Renal pelvis (tissue), 12 donors: ENCODE data around the gene PEX11A. TPM values are rescaled to one million over a fixed set of nuclear protein-coding genes. Genes with fewer than 3 reads are reported as not detected.
"Not testable (repeated sequence)": the region's sequence is repeated elsewhere in the genome, so short reads cannot be mapped to it uniquely, and the experiment has no call there.

Experiments
- DNase-seq: peaks from one replicate; pipeline ENCODE4 v3.0.0-alpha.2; 2013
- long read RNA-seq, 16 experiments: transcript quantifications; one replicate each; lab custom pipeline, GENCODE V29; 2026
- polyA plus RNA-seq, 3 donors: library from polyadenylated mRNA; unstranded; fragments of 120-200 nt; gene quantifications; one replicate each; pipeline ENCODE4 v1.2.1, GENCODE V29; 2013; ENCODE audit not compliant: insufficient read length in 3 of 3

PEX11A gene, protein sequence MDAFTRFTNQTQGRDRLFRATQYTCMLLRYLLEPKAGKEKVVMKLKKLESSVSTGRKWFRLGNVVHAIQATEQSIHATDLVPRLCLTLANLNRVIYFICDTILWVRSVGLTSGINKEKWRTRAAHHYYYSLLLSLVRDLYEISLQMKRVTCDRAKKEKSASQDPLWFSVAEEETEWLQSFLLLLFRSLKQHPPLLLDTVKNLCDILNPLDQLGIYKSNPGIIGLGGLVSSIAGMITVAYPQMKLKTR
- 10 to 100 TPM; 17.3 to 20.6 (median 19.8) TPM for polyA plus RNA-seq
- long read RNA-seq, donor 1, partial matches to known transcripts = 0 of 5 reads
- long read RNA-seq, donor 1, other reads (novel, unspliced or antisense) = 0 of 5 reads
- long read RNA-seq, donor 2, partial matches to known transcripts = 0 of 7 reads
- long read RNA-seq, donor 2, other reads (novel, unspliced or antisense) = 0 of 7 reads
- long read RNA-seq, donor 3, transcript PEX11A-201 (3 exons, 2,740 nt) = major isoform, 6 of 10 reads
- long read RNA-seq, donor 3, partial matches to known transcripts = 0 of 10 reads
- long read RNA-seq, donor 3, other reads (novel, unspliced or antisense) = 0 of 10 reads
- long read RNA-seq, donor 4, transcript PEX11A-203 (2 exons, 905 nt) = major isoform, 6 of 10 reads
- long read RNA-seq, donor 4, partial matches to known transcripts = 0 of 10 reads
- long read RNA-seq, donor 4, other reads (novel, unspliced or antisense) = 0 of 10 reads
- long read RNA-seq, donor 5, partial matches to known transcripts = 0 of 3 reads
- long read RNA-seq, donor 5, other reads (novel, unspliced or antisense) = 0 of 3 reads
- long read RNA-seq, donor 6, transcript PEX11A-201 (3 exons, 2,740 nt) = major isoform, 8 of 11 reads
- long read RNA-seq, donor 6, partial matches to known transcripts = 0 of 11 reads
- long read RNA-seq, donor 6, other reads (novel, unspliced or antisense) = 0 of 11 reads
- long read RNA-seq, donor 7, transcript PEX11A-201 (3 exons, 2,740 nt) = major isoform, 6 of 9 reads
- long read RNA-seq, donor 7, partial matches to known transcripts = 0 of 9 reads
- long read RNA-seq, donor 7, other reads (novel, unspliced or antisense) = 0 of 9 reads
- long read RNA-seq, donor 8, partial matches to known transcripts = 0 of 2 reads
- long read RNA-seq, donor 8, other reads (novel, unspliced or antisense) = 0 of 2 reads
- long read RNA-seq, donor 9, transcript PEX11A-201 (3 exons, 2,740 nt) = major isoform, 5 of 6 reads
- long read RNA-seq, donor 9, partial matches to known transcripts = 0 of 6 reads
- long read RNA-seq, donor 9, other reads (novel, unspliced or antisense) = 0 of 6 reads
- long read RNA-seq, donor 10 = 0 reads
- long read RNA-seq, donor 11, partial matches to known transcripts = 0 of 3 reads
- long read RNA-seq, donor 11, other reads (novel, unspliced or antisense) = 0 of 3 reads
- long read RNA-seq, donor 12, partial matches to known transcripts = 0 of 3 reads
- long read RNA-seq, donor 12, other reads (novel, unspliced or antisense) = 0 of 3 reads
- long read RNA-seq, donor 13, partial matches to known transcripts = 0 of 2 reads
- long read RNA-seq, donor 13, other reads (novel, unspliced or antisense) = 0 of 2 reads
- long read RNA-seq, donor 14 = 0 reads
- long read RNA-seq, donor 15 = 0 reads
- long read RNA-seq, donor 16, partial matches to known transcripts = 0 of 4 reads
- long read RNA-seq, donor 16, other reads (novel, unspliced or antisense) = 0 of 4 reads

DNA sequence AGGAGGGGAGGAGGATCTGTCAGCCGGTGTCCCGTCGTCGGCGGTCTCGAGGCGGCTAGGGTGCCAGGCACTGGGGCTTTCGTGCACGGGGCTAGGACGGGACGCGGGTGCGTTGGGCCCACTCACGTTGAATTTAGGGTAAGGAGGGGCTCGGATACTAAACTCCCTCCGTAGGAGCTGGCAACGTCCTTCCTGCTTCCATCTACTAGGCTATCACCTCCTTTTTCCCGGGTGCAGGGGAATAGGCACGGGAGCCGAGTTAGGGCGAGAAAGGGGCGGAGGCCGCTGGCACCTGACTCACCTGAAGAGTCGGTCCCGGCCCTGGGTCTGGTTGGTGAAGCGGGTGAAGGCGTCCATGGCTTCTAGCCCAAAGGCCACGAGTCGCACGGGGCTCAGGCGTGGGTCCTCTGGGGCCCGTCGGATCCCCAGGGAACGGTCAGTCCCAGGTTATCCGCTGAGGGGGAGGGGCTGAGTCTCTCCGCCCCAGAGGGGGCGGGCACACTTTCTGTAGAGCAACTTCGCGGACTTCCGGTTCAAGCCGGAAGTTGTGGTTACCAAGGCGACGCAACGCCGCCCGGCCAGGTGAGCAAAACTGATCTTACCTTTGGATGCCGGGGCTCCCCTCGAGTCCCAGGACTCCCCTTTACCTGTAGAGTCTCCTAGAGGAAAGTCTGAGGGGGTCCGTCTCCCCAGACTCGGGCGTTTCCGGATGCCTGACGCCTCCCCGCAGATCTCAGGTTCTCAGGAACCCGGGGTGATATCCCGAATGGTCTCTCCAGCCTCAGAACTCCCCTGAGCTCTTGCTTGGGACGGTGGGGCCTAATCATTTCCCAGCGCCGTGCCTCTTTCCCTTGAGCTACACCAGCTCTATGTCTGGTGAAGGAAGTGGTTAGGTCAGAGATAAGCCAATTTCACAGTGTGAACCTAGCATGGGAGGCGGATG lies at the start of gene PEX11A, which contains the start of gene WDR93:
Gene PEX11A, minus strand, starts transcription at position 479 of the 943 bp plus-strand sequence. Its CDS starts 122 bp downstream, at position 357.
Gene WDR93, plus strand, starts transcription at position 536 of the 943 bp plus-strand sequence. CDS start 10,936 bp downstream, outside the sequence.
- peak; percentile 86 for DNase-seq

DNA sequence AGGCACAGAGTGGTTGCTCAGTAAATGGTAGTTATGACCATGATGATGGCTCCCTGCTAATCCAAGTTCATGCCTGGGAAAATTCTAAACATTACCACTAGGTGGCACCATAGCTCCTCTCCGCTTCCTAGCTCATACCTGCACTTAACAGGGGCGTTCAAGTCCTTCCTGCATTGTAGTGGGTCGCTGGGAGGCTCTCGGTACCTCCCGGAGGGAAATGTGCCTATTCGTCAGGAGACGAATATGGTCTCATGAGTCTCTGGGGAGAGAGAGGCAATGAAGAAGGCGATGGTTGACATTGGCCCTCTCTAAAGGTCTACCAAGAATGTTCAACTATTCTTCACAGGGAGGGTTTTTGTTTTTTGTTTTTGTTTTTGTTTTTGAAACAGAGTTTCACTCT lies 49.6 kb upstream of the PEX11A start:
- peak; percentile 75 for DNase-seq

DNA sequence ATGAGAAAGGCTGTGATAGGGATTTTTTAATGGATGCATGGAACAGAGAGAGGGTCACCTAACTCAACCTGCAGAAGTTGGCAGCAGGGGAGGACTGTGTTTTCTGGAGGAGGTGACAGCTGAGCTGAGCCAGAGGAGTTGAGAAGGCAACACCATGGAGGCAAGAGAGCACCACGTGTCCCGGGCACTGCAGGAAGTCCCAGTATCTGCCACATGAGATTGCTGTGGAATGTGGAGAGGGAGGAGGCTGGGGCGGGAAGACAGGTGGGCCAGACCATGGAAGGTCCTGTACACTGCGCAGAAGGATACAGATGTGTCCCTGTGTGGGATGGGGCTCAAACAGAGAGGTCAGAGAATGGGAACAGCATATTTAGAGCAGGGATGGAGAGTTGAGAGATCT lies 45.2 kb upstream of the PEX11A start:
- no peak for DNase-seq

DNA sequence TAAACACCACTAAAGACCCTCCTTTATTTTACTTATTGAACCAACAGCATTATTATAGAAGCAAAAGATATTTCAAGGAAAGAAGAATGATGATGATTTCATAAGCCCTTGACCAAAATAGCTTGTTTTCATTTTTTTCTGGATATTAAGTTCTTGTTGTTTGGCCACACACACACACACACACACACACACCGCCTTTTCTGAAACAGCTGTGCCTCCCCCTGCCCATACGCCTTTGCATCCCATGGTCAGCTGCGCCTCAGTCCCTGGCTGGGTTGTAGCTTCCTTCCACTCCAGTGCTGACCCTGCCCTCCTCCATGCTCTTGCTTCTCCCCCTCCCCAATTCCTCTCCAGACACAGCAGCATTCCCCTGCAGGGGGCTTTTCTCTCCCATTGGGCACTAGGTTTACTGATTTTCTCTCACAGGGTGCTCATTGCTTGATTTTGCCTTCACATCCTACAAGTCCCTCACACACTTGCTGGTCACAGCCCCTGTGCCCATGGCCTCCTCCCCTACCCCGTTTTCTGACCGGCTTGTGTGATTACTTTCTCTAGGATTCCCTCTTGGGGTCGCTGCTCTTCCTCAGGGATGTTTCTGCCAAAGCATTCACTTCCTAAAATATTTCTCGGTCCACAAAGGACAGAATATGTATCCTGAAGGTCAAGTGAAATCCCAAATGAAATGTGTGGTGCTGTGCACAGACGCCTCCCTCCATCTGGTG lies 42.1 kb upstream of the PEX11A start:
- peak; percentile 17 for DNase-seq

DNA sequence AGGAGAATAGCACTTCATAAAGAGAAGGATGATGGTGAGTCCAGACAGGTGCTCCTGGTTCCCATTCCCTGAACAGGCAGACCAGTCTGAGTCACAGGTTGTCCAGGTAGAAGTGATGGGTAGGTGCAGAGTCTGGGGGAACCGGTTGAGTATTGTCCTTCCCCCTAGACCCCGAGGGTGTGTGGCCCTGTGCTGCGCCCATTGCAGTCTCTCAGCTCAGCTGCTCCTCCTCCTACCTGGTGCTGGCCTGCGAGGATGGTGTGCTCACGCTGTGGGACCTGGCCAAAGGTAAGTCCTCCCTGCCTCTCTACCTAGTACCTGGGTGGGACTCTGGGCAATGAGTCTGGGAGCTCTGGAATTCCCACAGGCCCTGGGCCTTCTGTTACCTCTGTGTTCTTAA lies 40.7 kb upstream of the PEX11A start:
- no peak for DNase-seq

DNA sequence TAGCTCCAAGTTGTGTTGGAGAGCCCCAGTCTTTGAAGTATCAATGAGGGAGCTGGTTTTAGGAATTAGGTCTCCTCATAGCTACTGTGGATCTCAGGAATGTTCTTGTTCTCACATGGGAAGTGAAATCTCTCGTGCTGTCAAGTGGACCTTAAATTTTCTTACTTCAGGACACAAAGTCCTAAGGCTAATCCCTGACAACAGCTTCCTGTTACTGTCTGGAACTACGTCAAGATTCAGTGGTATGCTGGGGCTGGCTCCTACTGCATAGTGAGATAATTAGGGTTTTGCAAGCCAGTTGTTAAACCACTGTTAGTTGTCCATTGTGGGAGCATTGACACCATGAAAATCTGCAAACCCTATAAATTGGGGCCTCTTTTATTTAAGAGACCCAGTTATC lies 37.7 kb upstream of the PEX11A start:
- peak; percentile 30 for DNase-seq

DNA sequence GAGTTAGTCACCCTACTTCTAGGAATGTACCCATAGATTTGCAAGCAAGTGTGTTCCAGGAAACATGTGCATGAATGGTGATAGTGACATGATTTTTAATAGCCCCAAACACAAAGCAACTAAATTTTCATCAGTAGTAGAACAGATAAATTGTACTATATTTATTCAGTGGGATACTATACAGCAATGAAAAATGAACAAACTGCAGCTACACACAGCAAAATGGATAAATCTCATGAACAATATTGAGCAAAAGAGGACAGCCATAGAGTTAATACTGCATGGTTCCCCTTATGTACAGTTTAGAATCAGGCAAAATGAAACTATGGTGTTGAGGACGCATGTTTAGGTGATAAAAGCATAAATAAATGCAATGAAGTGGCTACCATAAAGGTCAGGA lies 34.5 kb upstream of the PEX11A start:
- no peak for DNase-seq

DNA sequence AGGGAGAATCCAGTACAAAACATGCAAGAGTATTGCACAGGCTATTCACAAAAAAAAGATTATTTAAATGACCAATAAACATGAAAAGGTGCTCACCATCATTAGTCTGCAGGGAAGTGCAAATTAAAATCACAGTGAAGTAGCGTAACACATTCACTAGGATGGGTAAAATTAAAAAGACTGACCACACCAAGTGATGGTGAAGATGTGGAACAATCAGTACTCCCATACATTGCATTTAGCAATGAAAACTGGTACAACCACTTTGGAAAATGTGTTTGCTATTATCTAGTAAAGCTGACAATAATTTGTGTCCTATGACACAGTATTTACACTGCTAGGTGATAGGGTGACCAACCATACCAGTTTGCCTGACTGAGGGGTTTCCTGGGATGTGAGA lies 34.1 kb upstream of the PEX11A start:
- DNase-seq = no peak

DNA sequence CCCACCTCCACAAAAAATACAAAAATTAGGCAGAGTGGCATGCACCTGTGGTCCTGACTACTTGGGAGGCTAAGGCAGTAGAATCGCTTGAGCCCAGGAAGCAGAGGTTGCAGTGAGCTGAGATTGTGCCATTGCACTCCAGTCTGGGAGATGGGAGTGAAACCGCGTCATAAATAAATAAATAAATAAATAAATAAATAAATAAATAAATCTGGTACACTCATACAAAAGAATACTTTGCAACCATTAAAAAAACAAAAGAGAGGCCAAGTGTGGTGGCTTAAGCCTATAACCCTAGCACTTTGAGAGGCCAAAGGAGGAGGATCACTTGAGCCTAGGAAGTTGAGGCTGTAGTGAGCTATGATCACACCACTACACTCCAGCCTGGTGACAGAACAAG lies 32.5 kb upstream of the PEX11A start:
- no peak for DNase-seq

DNA sequence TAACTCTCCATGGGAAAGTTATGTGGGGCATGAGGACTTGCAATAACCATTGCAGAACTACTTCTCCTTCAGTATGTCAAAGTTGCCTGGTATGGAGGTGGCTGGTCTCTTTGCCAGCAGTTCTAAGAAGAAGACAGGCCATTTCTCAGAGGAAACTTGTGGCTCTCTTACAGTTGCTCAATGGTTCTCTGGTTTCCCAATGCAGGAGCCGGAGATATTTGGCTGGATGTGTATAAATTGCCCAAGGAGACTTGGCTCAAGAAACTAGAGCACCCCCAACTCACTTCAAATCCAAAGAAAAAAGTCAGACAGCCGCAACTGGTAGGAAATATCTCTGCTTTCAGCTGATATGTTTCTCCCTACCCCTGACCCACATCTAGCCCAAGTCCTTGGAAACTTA lies 24.2 kb upstream of the PEX11A start:
- no peak for DNase-seq

DNA sequence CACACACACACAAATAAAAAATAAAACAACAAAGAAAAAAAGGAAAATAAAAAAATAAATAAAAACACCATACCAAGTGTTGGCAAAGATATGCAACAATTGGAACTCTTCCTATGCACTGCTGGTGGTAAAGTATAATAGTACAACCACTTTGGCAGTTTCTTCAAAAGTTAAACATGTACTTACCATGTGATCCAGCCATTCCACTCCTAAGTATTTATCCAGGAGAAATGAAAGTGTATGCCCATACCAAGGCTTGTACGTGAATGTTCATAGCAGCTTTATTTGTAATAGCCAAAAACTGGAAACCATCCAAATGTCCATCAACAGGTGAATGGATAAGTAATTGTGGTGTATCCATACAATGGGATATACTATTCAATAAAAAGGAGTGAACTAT lies 17.0 kb upstream of the PEX11A start:
- DNase-seq = no peak

DNA sequence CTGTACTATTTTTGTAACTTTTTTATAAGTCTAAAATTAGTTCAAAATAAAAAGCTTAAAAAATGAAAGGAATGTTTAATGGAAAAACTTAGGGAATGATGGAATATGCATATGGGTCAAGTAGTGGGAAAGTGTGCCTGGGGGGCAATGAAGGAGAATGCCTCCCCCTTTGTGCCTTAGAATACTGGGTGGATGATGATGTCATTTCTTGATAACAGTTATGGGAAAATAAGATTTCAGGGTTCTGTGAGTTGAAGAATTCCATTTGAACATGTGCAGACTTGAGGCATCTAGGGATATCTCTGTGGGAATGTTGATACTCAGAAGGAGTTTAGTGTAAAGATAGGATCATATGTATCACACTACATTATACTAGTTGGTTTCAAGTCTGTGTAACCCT lies 13.9 kb upstream of the PEX11A start:
- no peak for DNase-seq

DNA sequence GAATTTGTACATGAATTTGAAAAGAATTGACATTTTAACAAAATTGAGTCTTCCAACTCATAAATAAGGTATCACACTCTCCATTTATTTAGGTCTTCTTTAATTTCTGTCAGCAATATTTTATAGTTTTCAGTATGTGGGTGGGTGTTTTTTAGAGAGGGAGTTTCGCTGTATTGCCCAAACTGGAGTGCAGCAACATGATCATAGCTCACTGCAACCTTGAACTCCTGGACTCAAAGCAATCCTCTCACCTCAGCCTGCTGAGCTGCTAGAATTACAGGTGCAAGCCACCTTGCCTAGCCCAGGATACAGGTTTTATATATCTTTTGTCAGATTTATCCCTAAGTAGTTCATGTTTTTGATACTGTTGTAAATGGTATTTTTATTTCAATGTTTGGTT lies 4.6 kb upstream of the PEX11A start:
- no peak for DNase-seq

DNA sequence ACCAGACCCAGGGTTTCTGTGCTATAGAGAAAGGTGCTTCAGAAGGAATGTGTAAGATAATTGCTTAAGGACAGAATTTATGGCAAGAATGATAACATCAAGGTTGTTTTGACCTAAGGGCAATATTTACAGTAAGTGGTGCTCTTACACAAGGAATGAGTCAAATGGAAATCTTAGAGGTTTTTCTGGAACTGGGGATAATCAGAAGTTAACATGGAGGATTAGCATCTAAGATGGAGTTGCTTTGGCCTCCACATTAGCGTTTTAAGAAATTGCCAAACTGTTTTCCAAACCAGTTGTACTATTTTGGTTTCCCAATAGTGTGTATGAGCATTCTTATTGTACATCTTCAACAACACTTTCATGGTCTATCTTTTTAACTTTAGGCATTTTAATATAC lies 3.1 kb upstream of the PEX11A start:
- no peak for DNase-seq

DNA sequence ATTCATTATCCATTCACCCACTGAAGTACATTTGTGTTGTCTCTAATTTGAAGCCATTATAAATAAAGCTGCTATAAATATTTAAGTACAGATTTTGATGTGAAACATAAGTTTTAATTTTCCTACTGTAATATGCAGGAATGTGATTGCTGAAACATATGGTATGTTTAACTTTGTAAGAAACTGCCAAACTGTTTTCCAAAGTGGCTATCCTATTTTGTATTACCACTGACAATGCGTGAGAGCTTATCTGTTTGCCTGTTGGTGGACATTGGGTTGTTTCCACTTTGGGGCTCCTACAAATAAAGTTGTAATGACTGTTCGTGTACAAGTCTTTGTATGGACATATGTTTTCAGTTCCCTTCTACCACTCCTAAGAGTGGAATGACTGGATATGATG lies 2.5 kb upstream of the PEX11A start:
- no peak for DNase-seq

DNA sequence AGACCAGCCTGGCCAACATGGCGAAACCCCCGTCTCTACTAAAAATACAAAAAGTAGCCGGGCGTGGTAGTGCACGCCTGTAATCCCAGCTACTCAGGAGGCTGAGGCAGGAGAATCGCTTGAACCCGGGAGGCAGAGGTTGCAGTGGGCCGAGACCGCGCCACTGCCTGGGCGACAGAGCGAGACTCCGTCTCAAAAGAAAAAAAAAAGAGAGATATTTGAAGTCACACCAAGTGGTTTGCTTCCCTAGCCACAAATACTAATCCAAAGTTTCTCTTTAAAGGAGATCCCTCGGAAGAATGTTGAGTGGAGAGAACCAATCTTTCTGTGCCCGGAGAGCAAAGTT lies 651 bp downstream of the PEX11A start:
- not testable (repeated sequence) for DNase-seq

DNA sequence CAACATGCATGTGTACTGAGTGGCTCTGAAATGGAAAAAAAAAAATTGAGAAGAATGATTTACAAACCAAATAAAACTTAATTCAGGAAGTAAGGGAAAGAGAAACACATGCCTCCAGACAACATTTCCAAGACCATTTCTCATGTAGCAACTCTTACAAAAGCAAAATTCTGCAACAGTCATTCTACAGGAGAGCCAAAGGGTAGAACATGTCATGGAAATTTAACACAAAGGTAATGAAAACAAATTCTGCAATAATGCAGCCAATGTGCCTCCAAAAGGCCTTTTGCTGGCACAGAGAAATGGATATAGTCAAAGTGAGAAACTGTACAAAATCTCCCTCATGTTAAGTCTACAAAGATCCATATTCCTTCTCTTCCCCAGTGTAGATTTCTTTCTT lies 4.0 kb downstream of the PEX11A start:
- no peak for DNase-seq

DNA sequence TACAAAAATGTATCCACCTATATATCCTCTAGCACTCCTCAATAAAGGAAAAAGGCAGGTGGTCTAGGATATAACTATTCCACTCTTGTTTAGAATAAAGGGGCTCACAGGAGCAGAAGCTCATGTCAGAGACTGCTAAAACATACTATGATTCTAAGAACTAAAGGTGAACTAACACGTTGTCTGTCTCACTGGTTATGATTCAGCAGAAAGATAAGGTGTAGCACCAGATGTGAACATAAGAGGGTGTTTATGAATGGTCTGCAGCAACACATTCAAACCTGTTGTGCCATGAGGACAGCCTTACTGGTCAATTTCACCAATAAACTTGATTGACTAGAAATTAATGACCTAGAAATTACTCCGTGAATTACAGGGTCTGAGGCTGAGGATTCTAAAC lies 4.6 kb downstream of the PEX11A start:
- no peak for DNase-seq

DNA sequence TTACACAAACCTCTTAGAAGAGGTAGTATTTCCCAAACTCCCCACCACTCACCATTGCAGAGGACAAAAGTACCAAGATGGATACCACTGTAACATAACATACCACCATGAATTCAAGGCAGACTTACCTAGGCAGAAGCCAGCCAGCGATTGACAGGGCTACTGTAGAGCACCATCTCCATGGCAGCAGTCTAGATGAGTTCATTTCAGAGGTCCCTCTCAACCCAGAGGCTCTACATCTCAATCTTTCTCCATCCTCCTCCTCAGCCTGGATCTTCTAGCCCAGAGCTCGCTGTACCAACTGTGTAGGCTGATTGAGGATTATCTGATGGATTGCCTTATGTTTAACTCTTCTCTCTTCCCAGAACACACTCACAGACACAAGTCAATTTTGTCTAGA lies 9.4 kb downstream of the PEX11A start:
- no peak for DNase-seq
